Activated T-cell treated with anti-CD3 and anti-CD28 coated beads, Interleukin-2, amount 50 U/mL, for 4 hours (primary cell): ENCODE results near the gene MKKS. TPM values are rescaled to one million over a fixed set of nuclear protein-coding genes. Genes with fewer than 3 reads are reported as not detected.

Experiments used
- ATAC-seq, 2 donors: fragments of 200-7000 bp; cut with Tn5 transposase; one replicate each; pipeline ENCODE4 v1.10.0; 2021
- DNase-seq: peaks from one replicate; pipeline ENCODE4 v3.0.0-alpha.2; 2020
- H3K27me3 Mint-ChIP-seq: one replicate; pipeline ENCODE4 v1.8.0; 2021; ENCODE audit warnings: low read depth, mixed read lengths
- H3K36me3 Mint-ChIP-seq: one replicate; pipeline ENCODE4 v1.8.0; 2022; ENCODE audit warnings: mixed read lengths; ENCODE audit not compliant: insufficient read depth
- H3K4me1 Mint-ChIP-seq: one replicate; pipeline ENCODE4 v1.8.0; 2021; ENCODE audit warnings: low read depth, mixed read lengths
- H3K4me3 Mint-ChIP-seq: one replicate; pipeline ENCODE4 v1.8.0; 2021; ENCODE audit warnings: mild to moderate bottlenecking, moderate library complexity, mixed read lengths
- H3K9me3 Mint-ChIP-seq: one replicate; pipeline ENCODE4 v1.8.0; 2021; ENCODE audit warnings: mixed read lengths
- total RNA-seq, 3 donors: library from RNA; stranded (reverse); gene quantifications; one replicate each; pipeline ENCODE4 v1.2.1, GENCODE V29; 2021

Gene MKKS
- total RNA-seq, 3 donors from 2014 or later = 5.5 to 6.2 (median 6.0) TPM

DNA sequence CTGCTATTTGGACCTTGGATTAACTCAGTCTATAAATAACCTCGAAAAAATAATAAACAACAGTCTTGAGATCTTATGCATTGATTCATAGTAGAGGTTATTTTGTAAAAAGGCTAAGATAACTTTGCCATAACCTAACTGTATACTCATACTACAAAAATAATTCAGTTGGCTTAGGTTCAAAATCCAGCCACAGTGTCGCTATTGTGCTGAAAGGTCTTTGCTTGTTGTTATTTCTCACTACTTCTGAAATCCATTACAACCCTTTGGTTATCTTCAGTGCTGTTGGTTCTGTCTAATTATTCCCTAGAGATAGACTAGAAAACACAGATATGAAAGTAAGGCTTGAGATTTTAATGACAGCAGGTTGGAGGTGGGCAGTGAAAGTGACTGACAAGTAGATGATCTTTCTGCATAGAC lies 74.4 kb downstream of the MKKS start:
- Mint-ChIP-seq H3K4me1 (no peaks in the 10 kb centered on the region), H3K36me3 (no peaks in the 10 kb centered on the region), H3K9me3 (no peaks in the 10 kb centered on the region), H3K27me3 (peaks cover 3% of the 10 kb centered on the region), H3K4me3 (no peak overlapping the region)
- ATAC-seq = no peak
- no peak for DNase-seq

DNA sequence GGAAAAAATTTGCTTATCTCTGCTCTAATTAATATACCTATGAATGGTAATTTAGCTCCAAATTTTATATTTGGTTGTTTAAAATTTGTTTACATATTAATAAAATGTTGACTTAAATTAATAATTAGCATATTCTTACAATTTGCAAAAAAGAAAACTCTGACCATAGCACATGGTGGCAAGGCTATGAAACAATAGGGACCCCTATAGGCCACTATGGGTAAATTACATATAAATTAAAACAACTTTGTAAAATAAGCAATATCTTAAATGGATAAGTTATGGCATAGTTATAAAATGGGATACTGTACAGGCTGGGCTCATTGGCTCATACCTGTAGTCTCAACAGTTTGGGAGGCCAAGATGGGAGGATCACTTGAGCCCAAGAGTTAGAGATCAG lies 76.0 kb downstream of the MKKS start:
- Mint-ChIP-seq H3K36me3 (no peaks in the 10 kb centered on the region), H3K4me3 (no peak overlapping the region), H3K27me3 (peaks cover 3% of the 10 kb centered on the region), H3K4me1 (peaks cover 4% of the 10 kb centered on the region), H3K9me3 (no peaks in the 10 kb centered on the region)
- ATAC-seq (no peak), DNase-seq (no peak)

DNA sequence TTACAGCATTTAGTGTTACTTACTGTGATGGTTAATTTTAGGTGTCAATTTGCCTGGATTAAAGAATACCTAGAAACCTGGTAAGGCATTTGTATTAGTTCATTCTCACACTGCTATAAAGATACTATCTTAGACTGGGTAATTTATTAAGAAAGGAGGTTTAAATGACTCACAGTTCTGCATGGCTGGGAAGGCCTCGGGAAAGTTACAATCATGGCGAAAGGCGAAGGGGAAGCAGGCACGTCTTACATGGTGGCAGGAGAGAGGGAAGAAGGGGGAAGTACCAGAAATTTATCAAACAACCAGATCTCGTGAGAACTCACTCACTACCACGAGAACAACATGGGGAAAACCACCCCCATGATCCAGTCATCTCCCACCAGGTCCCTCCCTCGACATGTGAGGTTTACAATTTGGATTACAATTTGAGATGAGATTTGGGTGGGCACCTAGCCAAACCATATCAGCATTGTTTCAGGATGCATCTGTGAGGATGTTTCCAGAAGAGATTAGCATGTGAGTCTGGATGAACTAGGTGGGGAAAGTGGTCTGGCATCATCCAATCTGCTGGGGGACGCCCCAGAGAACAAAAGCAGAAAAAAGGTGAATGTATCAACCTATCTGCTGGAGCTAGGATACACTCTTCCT lies 76.8 kb downstream of the MKKS start:
- DNase-seq (no peak), ATAC-seq (no peak)
- Mint-ChIP-seq H3K4me3 (no peak overlapping the region), H3K27me3 (peaks cover 3% of the 10 kb centered on the region), H3K36me3 (no peaks in the 10 kb centered on the region), H3K9me3 (no peaks in the 10 kb centered on the region), H3K4me1 (peaks cover 8% of the 10 kb centered on the region)

DNA sequence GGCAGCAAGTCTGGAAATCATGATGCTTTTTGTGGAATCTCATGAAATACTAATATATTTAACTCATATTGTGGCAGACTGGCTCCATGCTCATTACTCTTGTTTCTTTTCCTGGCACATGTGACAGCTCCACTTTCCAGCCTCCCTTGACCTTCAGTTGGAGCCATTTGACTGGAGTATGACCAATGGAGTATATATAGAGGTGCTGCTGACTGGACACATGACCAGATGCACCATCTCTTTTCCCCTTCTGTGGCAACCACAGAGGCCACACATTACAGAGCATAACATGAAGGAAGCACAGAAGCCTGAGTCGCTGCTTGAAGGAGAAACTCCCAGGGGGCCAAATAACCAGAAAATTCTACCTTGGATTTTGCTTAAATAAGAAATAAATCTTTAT lies 77.4 kb downstream of the MKKS start:
- ATAC-seq = no peak
- no peak overlapping the region for H3K4me3 Mint-ChIP-seq
- no peaks in the 10 kb centered on the region for H3K9me3 Mint-ChIP-seq
- no peak for DNase-seq
- peaks cover 3% of the 10 kb centered on the region for H3K27me3 Mint-ChIP-seq
- peaks cover 12% of the 10 kb centered on the region for H3K4me1 Mint-ChIP-seq
- H3K36me3 Mint-ChIP-seq = no peaks in the 10 kb centered on the region

DNA sequence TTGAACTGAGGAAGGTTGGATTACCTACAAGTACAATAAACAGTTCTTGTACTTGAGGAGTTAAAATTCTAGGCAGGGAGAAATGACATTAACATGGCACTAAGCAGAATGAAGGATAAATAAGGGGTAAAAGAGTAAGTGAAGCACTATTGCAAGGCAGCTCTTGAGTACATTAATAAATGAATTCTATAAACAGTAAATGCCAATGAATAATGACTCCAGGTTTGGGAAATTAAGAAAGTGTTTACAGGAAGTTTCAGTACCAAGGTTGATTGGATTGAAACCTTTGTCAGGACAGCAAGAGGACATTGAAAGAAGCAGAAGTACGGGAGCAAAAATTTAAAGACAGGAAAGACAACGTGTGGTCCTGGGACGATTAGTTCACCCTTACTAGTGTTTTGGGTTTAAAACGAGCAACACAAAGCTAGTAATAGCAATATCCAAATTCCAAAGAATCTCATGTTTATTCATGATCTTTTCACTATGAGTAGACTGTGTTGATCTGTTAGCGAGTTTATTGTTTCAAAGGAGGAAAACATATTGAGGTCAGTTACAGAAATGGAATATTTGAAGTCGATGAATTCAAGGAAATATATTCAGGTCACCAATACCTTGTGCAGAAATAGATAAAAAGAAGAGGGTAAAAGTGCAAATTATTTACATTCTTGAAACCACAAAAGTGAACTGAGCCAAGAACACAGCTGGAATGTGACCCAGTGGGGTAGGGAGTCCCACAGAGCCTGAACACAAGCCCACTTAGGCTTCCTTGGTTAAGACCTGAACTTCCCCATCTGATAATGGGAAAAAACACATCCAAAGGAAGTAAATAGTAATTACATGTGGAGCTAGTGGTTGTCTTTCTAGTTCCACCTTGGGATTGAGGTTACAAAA lies 80.8 kb downstream of the MKKS start:
- no peak for DNase-seq
- Mint-ChIP-seq H3K27me3 (no peaks in the 10 kb centered on the region), H3K9me3 (no peaks in the 10 kb centered on the region), H3K4me3 (no peak overlapping the region), H3K36me3 (no peaks in the 10 kb centered on the region), H3K4me1 (peaks cover 25% of the 10 kb centered on the region)
- no peak for ATAC-seq

Other genes with a start within 250 kb of the MKKS start
- gene SNAP25, start 215.4 kb downstream of the MKKS start, total RNA-seq = under 1 TPM in 1 of 3 donors, not detected in 2; 0.10 TPM
- 1 to 10 TPM; 3.8 to 4.7 (median 4.6) TPM for gene SLX4IP, start 1.1 kb upstream of the MKKS start, total RNA-seq
- gene JAG1, start 239.8 kb upstream of the MKKS start, total RNA-seq = under 1 TPM; 0.33 to 0.47 (median 0.38) TPM